Measurements from ENCODE around the gene DPY19L1.
"Not testable (repeated sequence)": the region's sequence is repeated elsewhere in the genome, so short reads cannot be mapped to it uniquely, and the experiment has no call there.

DPY19L1 gene

GRCh38 chr7:34991938-34992840 lies 45.1 kb downstream of the DPY19L1 start:
- peak in 2 of 3 donors; percentile 1 to 7 for DNase-seq (ENCODE audit: low read depth in 3 of 3, low spot score in 1 of 3)

- not testable (repeated sequence) for DNase-seq (ENCODE audit: low read depth in 3 of 3, low spot score in 1 of 3)
Measured at GRCh38 chr7:34988442-34989125, 48.7 kb downstream of the DPY19L1 start.

- not testable (repeated sequence) for DNase-seq (ENCODE audit: low read depth in 3 of 3, low spot score in 1 of 3)
Measured at GRCh38 chr7:34985155-34985554, 52.1 kb downstream of the DPY19L1 start.

GRCh38 chr7:34984140-34984539 lies 53.1 kb downstream of the DPY19L1 start:
- DNase-seq (ENCODE audit: low read depth in 3 of 3, low spot score in 1 of 3) = not testable (repeated sequence)

- no peak for DNase-seq (ENCODE audit: low read depth in 3 of 3, low spot score in 1 of 3)
Measured at GRCh38 chr7:34982371-34983019, 54.8 kb downstream of the DPY19L1 start.

- DNase-seq (ENCODE audit: low read depth in 3 of 3, low spot score in 1 of 3) = not testable (repeated sequence)
Measured at GRCh38 chr7:34979124-34979523, 58.2 kb downstream of the DPY19L1 start.

- DNase-seq (ENCODE audit: low read depth in 3 of 3, low spot score in 1 of 3) = no peak
Measured at GRCh38 chr7:34973400-34973760, 63.9 kb downstream of the DPY19L1 start.

GRCh38 chr7:34972739-34973399 lies 64.4 kb downstream of the DPY19L1 start:
- not testable (repeated sequence) for DNase-seq (ENCODE audit: low read depth in 3 of 3, low spot score in 1 of 3)

GRCh38 chr7:34967818-34968217 lies 69.5 kb downstream of the DPY19L1 start:
- not testable (repeated sequence) for DNase-seq (ENCODE audit: low read depth in 3 of 3, low spot score in 1 of 3)

GRCh38 chr7:34966504-34966903 lies 70.8 kb downstream of the DPY19L1 start:
- DNase-seq (ENCODE audit: low read depth in 3 of 3, low spot score in 1 of 3) = not testable (repeated sequence)

GRCh38 chr7:34958021-34958420 lies 79.3 kb downstream of the DPY19L1 start:
- DNase-seq (ENCODE audit: low read depth in 3 of 3, low spot score in 1 of 3) = no peak

GRCh38 chr7:34952822-34953221 lies 84.5 kb downstream of the DPY19L1 start:
- DNase-seq (ENCODE audit: low read depth in 3 of 3, low spot score in 1 of 3) = no peak

GRCh38 chr7:34949361-34949760 lies 87.9 kb downstream of the DPY19L1 start:
- no peak for DNase-seq (ENCODE audit: low read depth in 3 of 3, low spot score in 1 of 3)

GRCh38 chr7:34947427-34947826 lies 89.9 kb downstream of the DPY19L1 start:
- DNase-seq (ENCODE audit: low read depth in 3 of 3, low spot score in 1 of 3) = not testable (repeated sequence)

- DNase-seq (ENCODE audit: low read depth in 3 of 3, low spot score in 1 of 3) = no peak
Measured at GRCh38 chr7:34946486-34946885, 90.8 kb downstream of the DPY19L1 start.

- not testable (repeated sequence) for DNase-seq (ENCODE audit: low read depth in 3 of 3, low spot score in 1 of 3)
Measured at GRCh38 chr7:34945894-34946477, 91.3 kb downstream of the DPY19L1 start.

GRCh38 chr7:34939175-34939574 lies 98.1 kb downstream of the DPY19L1 start:
- DNase-seq (ENCODE audit: low read depth in 3 of 3, low spot score in 1 of 3) = no peak

GRCh38 chr7:34935735-34936165 lies 101.5 kb downstream of the DPY19L1 start:
- not testable (repeated sequence) for DNase-seq (ENCODE audit: low read depth in 3 of 3, low spot score in 1 of 3)

- no peak for DNase-seq (ENCODE audit: low read depth in 3 of 3, low spot score in 1 of 3)
Measured at GRCh38 chr7:34931739-34932138, 105.5 kb downstream of the DPY19L1 start.

- not testable (repeated sequence) for DNase-seq (ENCODE audit: low read depth in 3 of 3, low spot score in 1 of 3)
Measured at GRCh38 chr7:34929783-34930182, 107.5 kb downstream of the DPY19L1 start.

- DNase-seq (ENCODE audit: low read depth in 3 of 3, low spot score in 1 of 3) = no peak
Measured at GRCh38 chr7:34928560-34928959, 108.7 kb downstream of the DPY19L1 start.
